Keratinocyte (primary cell): ENCODE data around the gene BEND5. TPM values are rescaled to one million over a fixed set of nuclear protein-coding genes. Genes with fewer than 3 reads are reported as not detected.

Experiments used
- DNase-seq: peaks from one replicate; pipeline ENCODE4 v3.0.0-alpha.2; 2011; ENCODE audit warnings: low read depth, missing footprints, low spot score
- FAIRE-seq: peaks from 2 replicates; lab custom pipeline; 2011; peaks lifted over from hg19 to GRCh38; lab: Jason Lieb, UNC
- H2AFZ ChIP-seq: 2 replicates; pipeline ENCODE4 v1.6.0; 2012; ENCODE audit warnings: low read length, control low read depth, inconsistent platforms; ENCODE audit not compliant: control insufficient read depth
- H3K27ac ChIP-seq: 2 replicates; pipeline ENCODE4 v1.5.1; 2011; ENCODE audit warnings: low read length; ENCODE audit not compliant: control insufficient read depth, insufficient read depth
- H3K27me3 ChIP-seq: 3 replicates; pipeline ENCODE4 v1.6.0; 2011; ENCODE audit warnings: low read length; ENCODE audit not compliant: control insufficient read depth, insufficient read depth; ENCODE audit errors: extremely low read depth
- H3K36me3 ChIP-seq, 2 experiments: 2 replicates in 1 of 2; 3 replicates in 1 of 2; pipeline ENCODE4 v1.5.1; 2011; ENCODE audit warnings: low read length in 2 of 2, mild to moderate bottlenecking in 1 of 2; ENCODE audit not compliant: control insufficient read depth in 2 of 2, insufficient read depth in 2 of 2; ENCODE audit errors: extremely low read depth in 1 of 2
- H3K4me1 ChIP-seq: 3 replicates; pipeline ENCODE4 v1.5.1; 2011; ENCODE audit warnings: low read length; ENCODE audit not compliant: control insufficient read depth, insufficient read depth; ENCODE audit errors: extremely low read depth
- H3K4me2 ChIP-seq: 3 replicates; pipeline ENCODE4 v1.6.0; 2011; ENCODE audit warnings: low read depth, low read length; ENCODE audit not compliant: control insufficient read depth, insufficient read depth; ENCODE audit errors: extremely low read depth
- H3K4me3 ChIP-seq, 3 experiments: fragments of 200-600 bp in 1 of 3; sonication (generic) in 1 of 3; 2 replicates in 2 of 3; 3 replicates in 1 of 3; pipeline ENCODE4 v1.5.1; 2011 to 2016; ENCODE audit warnings: low read length in 3 of 3, mild to moderate bottlenecking in 3 of 3, control low read depth in 2 of 3, inconsistent platforms in 1 of 3, low read depth in 1 of 3, mixed read lengths in 1 of 3, mixed run types in 1 of 3, moderate library complexity in 1 of 3; ENCODE audit not compliant: control insufficient read depth in 2 of 3, insufficient read depth in 2 of 3; ENCODE audit errors: extremely low read depth in 1 of 3
- H3K79me2 ChIP-seq: 2 replicates; pipeline ENCODE4 v1.6.0; 2012; ENCODE audit warnings: low read length; ENCODE audit not compliant: control insufficient read depth, insufficient read depth
- H3K9ac ChIP-seq: 3 replicates; pipeline ENCODE4 v1.6.0; 2011; ENCODE audit warnings: low read length; ENCODE audit not compliant: control insufficient read depth, insufficient read depth; ENCODE audit errors: extremely low read depth
- H3K9me1 ChIP-seq: 3 replicates; pipeline ENCODE4 v1.6.0; 2011; ENCODE audit warnings: low read length; ENCODE audit not compliant: control insufficient read depth, insufficient read depth; ENCODE audit errors: extremely low read depth
- H3K9me3 ChIP-seq: 2 replicates; pipeline ENCODE4 v1.5.1; 2012; ENCODE audit warnings: low read depth, low read length; ENCODE audit not compliant: control insufficient read depth
- H4K20me1 ChIP-seq: 3 replicates; pipeline ENCODE4 v1.6.0; 2011; ENCODE audit warnings: low read length; ENCODE audit not compliant: control insufficient read depth, insufficient read depth; ENCODE audit errors: extremely low read depth
- EZH2 ChIP-seq: IDR thresholded peaks from one replicate; pipeline ENCODE4 v1.6.1; 2012; ENCODE audit warnings: inconsistent platforms, mild to moderate bottlenecking, low read length, moderate library complexity
- dilution Hi-C: fragments of 300-500 bp; cut with MboI; formaldehyde crosslinking; loops from one replicate; pipeline ENCODE4 v1.7.0; 2020; ENCODE audit warnings: low sequenced_read_pairs; ENCODE audit not compliant: extremely low pct_ligation_motif_present
- polyA plus RNA-seq, 5 experiments: library from polyadenylated mRNA; depleted of rRNA in 3 of 5; stranded (reverse) in 3 of 5; stranded (forward) in 1 of 5; unstranded in 1 of 5; fragments of >200 nt; gene quantifications; 1 replicate in 1 of 5; 2 replicates in 3 of 5; 3 replicates in 1 of 5; pipeline versions ENCODE4 v1.2.1 to v1.2.3, GENCODE V29; 2011 to 2012; ENCODE audit warnings: missing spikeins in 2 of 5, low read depth in 1 of 5, low replicate concordance in 1 of 5
- TF ChIP-seq, protein P1 (sequence below), 3 experiments: IDR thresholded peaks in 1 of 3; conservative IDR thresholded peaks in 1 of 3; optimal IDR thresholded peaks in 1 of 3; 2 replicates in 2 of 3; 3 replicates in 1 of 3; pipeline versions ENCODE3 to v1.5.1; 2011; ENCODE audit warnings: low read length in 3 of 3, mild to moderate bottlenecking in 3 of 3, moderate library complexity in 2 of 3, control low read depth in 1 of 3, inconsistent platforms in 1 of 3; ENCODE audit not compliant: insufficient read depth in 2 of 3; ENCODE audit errors: extremely low read depth in 1 of 3

Gene BEND5
- polyA plus RNA-seq, 1 donor (not counting 4 experiments of a cell fraction or from before 2014, with no cell fraction given) = not detected

DNA sequence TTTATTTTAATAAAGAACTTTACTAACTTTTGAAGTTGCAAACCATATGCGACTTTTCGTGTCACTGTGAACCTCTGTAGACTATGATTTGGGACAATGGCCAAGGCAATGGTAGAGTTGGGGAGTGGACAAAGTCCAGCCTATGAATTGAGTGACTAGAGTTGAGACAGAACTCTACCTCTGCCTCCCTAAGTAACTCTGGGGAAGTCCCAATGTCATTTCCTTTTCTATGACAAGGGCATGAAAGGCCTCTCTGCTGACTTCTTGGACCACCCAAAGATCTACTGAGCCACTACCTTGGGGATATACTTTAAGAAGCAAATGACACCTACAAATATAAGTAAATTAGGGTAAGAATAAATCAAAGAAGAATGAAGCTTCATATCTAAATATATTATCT is 19.3 kb downstream of the BEND5 start:
- DNase-seq = no peak
- Histone ChIP-seq H4K20me1 (no peaks in the 10 kb centered on the region), H3K4me1 (no peaks in the 10 kb centered on the region), H2AFZ (no peak overlapping the region), H3K27ac (no peak overlapping the region), H3K9me1 (no peaks in the 10 kb centered on the region), H3K79me2 (no peaks in the 10 kb centered on the region), H3K4me3 (no peak overlapping the region), H3K4me2 (no peak overlapping the region), H3K36me3 (no peaks in the 10 kb centered on the region), H3K9me3 (no peaks in the 10 kb centered on the region), H3K9ac (no peak overlapping the region), H3K27me3 (no peaks in the 10 kb centered on the region)
- FAIRE-seq = no peak
- dilution Hi-C loops = no loop called here
- TF ChIP-seq, protein P1, sequence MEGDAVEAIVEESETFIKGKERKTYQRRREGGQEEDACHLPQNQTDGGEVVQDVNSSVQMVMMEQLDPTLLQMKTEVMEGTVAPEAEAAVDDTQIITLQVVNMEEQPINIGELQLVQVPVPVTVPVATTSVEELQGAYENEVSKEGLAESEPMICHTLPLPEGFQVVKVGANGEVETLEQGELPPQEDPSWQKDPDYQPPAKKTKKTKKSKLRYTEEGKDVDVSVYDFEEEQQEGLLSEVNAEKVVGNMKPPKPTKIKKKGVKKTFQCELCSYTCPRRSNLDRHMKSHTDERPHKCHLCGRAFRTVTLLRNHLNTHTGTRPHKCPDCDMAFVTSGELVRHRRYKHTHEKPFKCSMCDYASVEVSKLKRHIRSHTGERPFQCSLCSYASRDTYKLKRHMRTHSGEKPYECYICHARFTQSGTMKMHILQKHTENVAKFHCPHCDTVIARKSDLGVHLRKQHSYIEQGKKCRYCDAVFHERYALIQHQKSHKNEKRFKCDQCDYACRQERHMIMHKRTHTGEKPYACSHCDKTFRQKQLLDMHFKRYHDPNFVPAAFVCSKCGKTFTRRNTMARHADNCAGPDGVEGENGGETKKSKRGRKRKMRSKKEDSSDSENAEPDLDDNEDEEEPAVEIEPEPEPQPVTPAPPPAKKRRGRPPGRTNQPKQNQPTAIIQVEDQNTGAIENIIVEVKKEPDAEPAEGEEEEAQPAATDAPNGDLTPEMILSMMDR (optimal IDR thresholded peaks at IDR 0.05 in 1 of 3, IDR thresholded peaks at IDR 0.05 in 1 of 3, conservative IDR thresholded peaks at IDR 0.05 in 1 of 3; ENCODE audit: extremely low read depth in 1 of 3, insufficient read depth in 2 of 3, low read length in 3 of 3) = no peak
- no peak for TF ChIP-seq EZH2

DNA sequence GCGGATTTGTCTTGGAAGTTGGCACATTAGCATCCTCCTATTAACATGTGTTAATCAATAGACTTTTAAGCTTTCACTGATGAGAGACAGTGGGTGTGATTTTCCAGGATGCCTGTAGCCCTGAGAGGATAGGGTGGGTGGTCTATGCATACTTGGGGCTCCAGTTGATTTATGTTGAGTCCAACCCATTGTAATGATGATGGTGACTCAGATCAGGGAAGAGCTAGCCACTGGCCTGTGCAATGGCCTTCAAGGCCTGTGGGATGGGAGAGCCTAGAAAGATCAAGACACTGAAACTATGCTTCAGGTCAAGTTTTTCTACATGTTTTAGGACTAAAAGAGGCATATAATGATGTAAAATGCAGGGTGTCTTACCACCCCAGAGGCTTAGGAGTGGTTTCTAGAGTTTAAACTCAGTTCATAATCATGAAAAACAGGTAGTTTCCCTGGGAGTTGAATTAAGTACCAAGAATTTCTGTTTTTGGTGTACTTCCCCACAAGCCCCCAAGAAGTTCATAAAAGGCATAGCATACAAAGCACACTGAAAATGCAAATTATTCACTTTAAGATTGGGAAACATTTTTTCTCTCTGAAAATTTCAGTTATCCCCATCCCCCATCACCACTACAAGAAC is 19.9 kb downstream of the BEND5 start:
- TF ChIP-seq EZH2 = no peak
- TF ChIP-seq, protein P1 (optimal IDR thresholded peaks at IDR 0.05 in 1 of 3, IDR thresholded peaks at IDR 0.05 in 1 of 3, conservative IDR thresholded peaks at IDR 0.05 in 1 of 3; ENCODE audit: extremely low read depth in 1 of 3, insufficient read depth in 2 of 3, low read length in 3 of 3) = no peak

More for the DNA sequence above, 19.9 kb downstream of the BEND5 start:
- FAIRE-seq = no peak
- no peak for DNase-seq
- Histone ChIP-seq H3K4me3 (no peak overlapping the region), H3K9ac (no peak overlapping the region), H3K9me3 (no peaks in the 10 kb centered on the region), H2AFZ (no peak overlapping the region), H3K4me2 (no peak overlapping the region), H3K27me3 (no peaks in the 10 kb centered on the region), H3K36me3 (no peaks in the 10 kb centered on the region), H3K9me1 (no peaks in the 10 kb centered on the region), H3K79me2 (no peaks in the 10 kb centered on the region), H4K20me1 (no peaks in the 10 kb centered on the region), H3K4me1 (no peaks in the 10 kb centered on the region), H3K27ac (no peak overlapping the region)
- dilution Hi-C loops = no loop called here
